GM18870 (cell line): ENCODE data around the gene CBFB.

Source experiments
- ATAC-seq: cut with Tn5 transposase; IDR thresholded peaks from one replicate; pipeline ENCODE4 v1.9.1; 2021; ENCODE audit warnings: moderate library complexity; ENCODE audit not compliant: unreplicated experiment

The CBFB gene

DNA sequence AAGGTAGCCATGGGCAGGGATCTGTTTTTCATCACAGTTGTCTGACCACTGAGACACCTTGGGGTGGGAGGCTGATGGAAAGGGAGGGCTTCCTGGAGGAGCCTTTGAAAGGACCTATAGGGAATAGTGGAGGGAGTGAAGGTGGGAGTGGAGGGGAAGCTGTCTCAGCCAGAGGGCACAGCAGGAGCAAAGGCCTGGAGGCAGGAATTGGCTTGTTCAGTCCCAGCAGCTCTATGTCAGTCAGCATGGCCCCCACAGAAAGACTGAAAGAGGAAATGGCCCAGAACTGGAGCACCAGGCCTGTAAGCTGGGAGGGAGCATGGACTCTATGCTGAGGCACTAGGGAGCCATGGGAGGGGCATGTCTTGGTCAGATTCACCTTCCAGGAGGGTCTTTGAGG lies 12.8 kb upstream of the CBFB start:
- ATAC-seq: no peak

- ATAC-seq: no peak
Observed at GRCh38 chr16:67016681-67017420, 12.1 kb upstream of the CBFB start.

- ATAC-seq: no peak
Observed at GRCh38 chr16:67017421-67017750, 11.6 kb upstream of the CBFB start.

DNA sequence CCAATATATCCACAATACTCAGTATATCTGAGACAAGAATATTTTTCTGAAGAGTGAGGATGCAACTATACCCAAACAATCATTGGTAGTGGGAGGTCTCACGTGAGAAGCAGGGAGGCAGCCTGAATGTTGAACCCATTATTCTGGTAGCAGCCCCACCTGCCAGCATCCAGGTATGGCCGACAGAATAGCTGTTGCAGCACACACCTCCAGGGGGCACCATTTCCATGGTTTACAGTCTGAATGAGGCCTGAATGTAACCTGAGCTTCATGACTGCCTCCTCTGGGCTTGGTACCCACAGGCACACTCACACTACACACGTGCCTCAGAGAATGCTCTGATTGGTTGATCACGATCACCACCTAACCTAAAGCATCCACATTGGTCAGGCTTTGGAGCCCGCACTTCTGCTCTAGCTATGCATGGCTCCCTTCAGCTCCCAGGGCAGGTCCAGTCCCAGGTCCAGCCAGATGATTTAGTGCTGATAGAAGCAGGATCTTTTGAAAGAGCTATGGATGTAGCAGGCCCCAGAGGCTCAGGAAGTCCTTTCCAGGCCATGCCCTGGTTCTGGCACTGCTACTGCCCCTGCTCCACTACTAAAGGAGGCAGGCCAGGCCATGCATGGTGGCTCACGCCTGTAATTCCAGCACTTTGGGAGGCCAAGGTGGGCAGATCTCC lies 11.0 kb upstream of the CBFB start:
- ATAC-seq: peak; percentile 90

GRCh38 chr16:67019171-67019570 lies 9.8 kb upstream of the CBFB start:
- no peak for ATAC-seq

- no peak for ATAC-seq
Observed at GRCh38 chr16:67021321-67021720, 7.6 kb upstream of the CBFB start.

DNA sequence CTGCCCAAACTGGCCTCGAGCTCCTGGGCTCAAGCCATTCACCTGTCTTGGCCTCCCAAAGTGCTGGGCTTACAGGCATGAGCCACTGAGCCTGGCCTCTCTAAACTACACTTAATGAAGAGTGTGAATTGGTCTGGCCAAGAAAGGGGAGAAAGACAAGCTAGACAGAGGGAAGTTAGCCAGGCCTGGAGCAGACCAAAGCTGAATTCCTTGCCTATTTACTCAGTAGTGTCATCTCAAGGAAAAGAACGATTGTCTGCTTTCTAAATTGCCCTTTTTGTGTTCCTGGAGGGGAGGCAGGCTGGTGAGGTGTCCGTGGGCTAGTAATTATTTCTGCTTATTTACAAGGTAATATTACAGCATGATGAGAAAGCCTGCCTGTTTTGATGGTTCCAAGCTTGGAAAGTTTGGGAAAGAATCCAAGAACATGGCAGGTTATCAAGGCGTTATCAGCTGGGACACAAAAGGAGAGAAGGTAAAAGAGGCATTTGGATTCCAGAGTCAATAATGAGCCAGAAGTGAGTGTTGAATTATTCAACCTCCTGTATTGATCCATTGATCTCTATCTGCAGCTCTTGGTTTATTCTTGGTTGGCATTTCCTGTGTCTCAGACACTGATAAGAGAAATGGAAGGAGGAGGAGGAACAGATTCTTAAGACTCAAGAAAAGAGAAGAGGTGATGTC lies 6.3 kb upstream of the CBFB start:
- no peak for ATAC-seq

DNA sequence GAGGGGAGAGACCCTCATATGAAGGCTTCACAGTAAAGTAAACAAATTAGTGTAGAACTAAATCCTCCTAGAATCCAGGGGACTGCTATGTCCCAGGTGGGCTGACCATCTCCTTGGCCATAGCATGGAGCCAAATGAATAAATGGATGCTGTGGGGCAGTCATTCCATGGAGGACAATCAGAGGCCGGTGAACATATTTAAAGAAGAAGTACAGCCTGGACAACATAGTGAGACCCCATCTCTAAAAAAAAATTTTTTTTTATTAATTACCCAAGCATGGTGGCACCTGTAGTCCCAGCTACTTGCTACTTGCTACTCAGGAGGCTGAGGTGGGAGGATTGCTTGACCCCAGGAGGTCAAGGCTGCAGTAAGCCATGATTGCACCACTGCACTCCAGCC lies 5.3 kb upstream of the CBFB start:
- ATAC-seq: no peak

DNA sequence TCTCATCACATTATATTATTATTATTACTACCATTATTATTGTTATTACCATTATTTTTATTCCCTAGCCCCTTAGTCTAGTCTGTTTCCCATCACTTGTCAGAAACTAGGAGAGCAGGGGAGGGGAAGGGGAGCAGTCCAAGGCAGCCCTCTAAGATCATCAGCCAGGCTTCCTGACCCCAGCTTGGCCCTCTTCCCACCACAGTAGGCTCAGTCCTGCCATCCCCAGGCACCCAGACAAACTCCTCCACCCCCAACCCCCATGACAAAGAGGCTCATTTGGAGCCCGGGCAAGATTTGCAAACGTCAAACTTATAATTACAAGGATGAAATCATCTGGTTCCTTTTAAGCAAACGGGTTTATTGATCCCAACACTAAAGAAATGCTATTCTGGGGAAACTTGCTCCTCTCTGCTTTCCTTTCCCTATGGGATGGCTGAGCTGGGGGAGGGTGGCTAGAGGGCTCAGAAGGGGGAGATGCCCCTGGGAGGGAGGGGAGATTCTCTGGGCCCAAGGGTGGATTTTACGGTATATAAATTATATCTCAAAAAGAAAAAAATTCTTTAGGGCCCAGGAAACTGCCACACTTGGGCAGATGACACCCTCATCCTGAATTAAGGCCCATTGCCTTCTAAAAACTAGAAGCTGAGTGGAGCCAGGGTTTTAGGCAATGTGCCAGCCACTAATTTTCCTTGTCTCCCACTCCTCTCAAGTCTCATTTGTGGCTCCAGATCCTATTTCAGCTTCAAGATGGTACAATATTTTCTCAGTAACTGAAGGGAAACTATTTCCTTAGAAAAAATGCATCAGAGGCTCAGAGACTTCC lies 4.4 kb upstream of the CBFB start:
- no peak for ATAC-seq

DNA sequence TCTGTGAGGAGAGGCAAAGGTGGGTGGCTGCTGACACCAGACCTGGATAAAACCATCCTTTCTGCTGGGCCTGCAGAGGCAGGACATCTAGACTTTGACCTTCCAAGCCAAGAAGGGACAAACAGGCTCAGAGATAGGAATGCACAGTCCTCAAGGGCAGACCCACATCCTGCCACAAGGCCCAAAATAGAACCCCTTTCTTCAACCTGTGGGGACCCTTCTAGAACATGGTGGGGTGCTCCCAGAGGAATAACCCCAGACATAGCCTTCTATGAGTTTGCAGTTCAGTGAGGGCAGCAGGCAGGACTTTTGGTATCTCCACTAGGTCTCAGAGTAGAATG lies 3.8 kb upstream of the CBFB start:
- ATAC-seq: no peak

GRCh38 chr16:67026570-67026969 lies 2.4 kb upstream of the CBFB start:
- ATAC-seq: no peak

GRCh38 chr16:67027046-67027445 lies 1.9 kb upstream of the CBFB start:
- ATAC-seq: no peak

GRCh38 chr16:67028167-67028695 lies 718 bp upstream of the CBFB start:
- ATAC-seq: no peak

- ATAC-seq: peak; percentile 30
Observed at GRCh38 chr16:67029254-67030096, 526 bp downstream of the CBFB start.

GRCh38 chr16:67030221-67030962 lies 1.4 kb downstream of the CBFB start:
- no peak for ATAC-seq

DNA sequence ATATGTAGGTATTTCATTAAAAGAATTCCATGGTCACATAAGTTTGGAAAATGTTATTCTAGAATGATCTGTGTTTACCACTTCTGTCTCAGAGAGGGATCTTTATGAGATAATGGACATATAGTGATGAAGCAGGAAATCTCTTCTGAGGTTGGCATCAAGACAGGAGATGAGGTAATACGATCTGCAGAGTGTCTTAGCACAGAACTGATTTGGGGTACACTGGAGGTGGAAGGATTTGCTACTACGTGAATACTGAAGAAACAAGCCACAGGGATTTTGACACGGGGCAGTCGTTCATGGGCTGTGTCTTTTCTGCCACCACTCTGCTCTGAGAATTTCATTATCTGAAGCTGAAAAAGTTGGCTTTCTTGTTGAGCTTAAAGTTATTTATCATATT lies 5.5 kb downstream of the CBFB start:
- ATAC-seq: no peak

DNA sequence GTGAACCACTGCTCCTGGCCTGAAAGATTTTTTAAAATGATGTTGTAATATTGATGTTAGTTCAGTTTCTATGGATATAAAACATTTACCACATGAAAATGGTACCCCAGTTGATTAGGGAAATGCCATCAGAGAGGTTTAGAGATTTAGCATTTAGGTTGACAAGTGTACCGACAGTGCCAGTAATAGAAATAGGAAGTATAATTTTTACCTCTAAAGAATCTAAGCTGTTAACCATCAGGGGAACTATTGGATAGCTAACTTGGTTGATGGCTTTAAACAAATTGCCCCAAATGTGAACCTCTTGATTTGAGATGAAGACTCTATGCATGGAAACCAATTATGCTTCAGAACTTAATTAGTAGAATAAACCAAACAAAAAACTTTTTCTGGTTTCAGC lies 6.4 kb downstream of the CBFB start:
- no peak for ATAC-seq

DNA sequence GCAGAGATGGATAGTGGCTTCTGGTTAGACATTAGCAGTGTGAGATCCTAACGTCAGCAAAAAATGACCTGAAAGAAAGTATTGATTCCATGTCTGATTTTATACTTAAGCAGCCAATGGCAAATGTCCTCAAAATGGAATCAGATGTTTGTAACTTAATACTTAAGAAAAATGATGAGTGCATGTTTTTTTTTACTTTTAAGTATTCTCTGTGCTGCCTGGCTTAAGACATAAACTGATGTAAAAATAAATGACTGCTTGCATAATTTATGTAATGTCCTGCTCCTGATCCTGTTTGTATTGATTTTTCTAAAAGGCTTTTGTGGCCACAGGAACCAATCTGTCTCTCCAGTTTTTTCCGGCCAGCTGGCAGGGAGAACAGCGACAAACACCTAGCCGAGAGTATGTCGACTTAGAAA lies 7.4 kb downstream of the CBFB start:
- ATAC-seq: no peak

DNA sequence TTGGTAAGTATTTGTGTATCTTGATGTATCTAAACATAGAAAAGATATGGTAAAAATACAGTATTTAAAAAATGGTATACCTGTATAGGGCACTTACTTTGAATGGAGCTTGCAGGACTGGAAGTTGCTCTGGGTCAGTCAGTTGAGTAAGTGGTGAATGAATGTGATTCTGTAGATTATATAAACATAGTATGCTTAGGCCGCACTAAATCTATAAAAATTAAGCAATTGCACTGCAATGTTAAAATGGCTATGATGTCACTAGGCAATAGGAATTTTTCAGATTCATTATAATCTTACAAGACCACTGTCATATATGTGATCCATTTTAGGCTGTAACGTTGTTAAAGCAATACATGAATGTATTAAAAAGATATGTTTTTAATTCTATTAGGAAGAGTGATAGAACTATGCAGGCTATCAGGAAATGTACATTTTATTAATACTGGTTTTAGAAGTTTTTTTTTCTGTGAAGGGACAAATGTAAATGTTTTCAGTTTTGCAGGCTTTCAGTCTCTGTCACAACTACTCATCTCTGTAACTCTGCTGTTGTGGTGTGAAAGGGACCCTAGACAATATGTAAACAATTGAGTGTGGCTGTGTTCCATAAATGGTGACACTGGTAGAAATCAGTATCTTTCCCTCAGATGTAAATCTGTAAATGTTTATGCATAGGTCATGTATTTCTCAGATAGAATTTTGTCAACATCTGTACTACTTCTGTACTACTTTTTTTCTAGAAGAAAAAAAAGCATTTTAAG lies 10.5 kb downstream of the CBFB start:
- ATAC-seq: no peak
